H9 (cell line): ENCODE data around the gene NRXN3. TPM values are rescaled to one million over a fixed set of nuclear protein-coding genes. Genes with fewer than 3 reads are reported as not detected.

Experiments
- DNase-seq: peaks from one replicate; pipeline ENCODE4 v3.0.0-alpha.2; 2017
- H2AFZ ChIP-seq: one replicate; pipeline ENCODE4 v1.6.1; 2013; ENCODE audit warnings: mild to moderate bottlenecking, low read length, control low read depth, moderate library complexity
- H2AK5ac ChIP-seq: 2 replicates; pipeline ENCODE4 v1.6.1; 2013; ENCODE audit warnings: low read length, control low read depth, mixed read lengths; ENCODE audit not compliant: insufficient read length
- H2BK120ac ChIP-seq: one replicate; pipeline ENCODE4 v1.6.1; 2013; ENCODE audit warnings: low read depth, mild to moderate bottlenecking, low read length, control low read depth, inconsistent platforms; ENCODE audit not compliant: poor library complexity, severe bottlenecking
- H2BK12ac ChIP-seq: 2 replicates; pipeline ENCODE4 v1.6.1; 2013; ENCODE audit warnings: low read length, control low read depth, mixed read lengths, low read depth; ENCODE audit not compliant: insufficient read length
- H2BK15ac ChIP-seq: 2 replicates; pipeline ENCODE4 v1.6.1; 2013; ENCODE audit warnings: low read depth, low read length, control low read depth
- H2BK20ac ChIP-seq: one replicate; pipeline ENCODE4 v1.6.1; 2013; ENCODE audit warnings: low read depth, mild to moderate bottlenecking, low read length, control low read depth, inconsistent platforms; ENCODE audit not compliant: poor library complexity, severe bottlenecking
- H2BK5ac ChIP-seq: 2 replicates; pipeline ENCODE4 v1.6.1; 2013; ENCODE audit warnings: low read length, control low read depth, mixed read lengths; ENCODE audit not compliant: insufficient read length
- H3K14ac ChIP-seq: 2 replicates; pipeline ENCODE4 v1.6.1; 2013; ENCODE audit warnings: low read length, control low read depth; ENCODE audit not compliant: insufficient read depth
- H3K18ac ChIP-seq: 2 replicates; pipeline ENCODE4 v1.6.1; 2013; ENCODE audit warnings: low read depth, mild to moderate bottlenecking, mixed read lengths, low read length, control low read depth; ENCODE audit not compliant: insufficient read length
- H3K23ac ChIP-seq: 2 replicates; pipeline ENCODE4 v1.6.1; 2013; ENCODE audit warnings: low read length, control low read depth, mixed read lengths, low read depth; ENCODE audit not compliant: insufficient read length
- H3K23me2 ChIP-seq: 2 replicates; pipeline ENCODE4 v1.6.1; 2013; ENCODE audit warnings: low read depth, mild to moderate bottlenecking, mixed read lengths, low read length, control low read depth; ENCODE audit not compliant: insufficient read length, poor library complexity, severe bottlenecking
- H3K27ac ChIP-seq: 2 replicates; pipeline ENCODE4 v1.5.1; 2013; ENCODE audit warnings: low read length, control low read depth, mixed read lengths, low read depth; ENCODE audit not compliant: insufficient read length
- H3K27me3 ChIP-seq: 2 replicates; pipeline ENCODE4 v1.6.1; 2013; ENCODE audit warnings: low read length, control low read depth, inconsistent platforms; ENCODE audit not compliant: insufficient read depth
- H3K4ac ChIP-seq: 2 replicates; pipeline ENCODE4 v1.6.1; 2013; ENCODE audit warnings: low read depth, mild to moderate bottlenecking, control low read depth, inconsistent platforms, low read length, moderate library complexity
- H3K4me1 ChIP-seq: 2 replicates; pipeline ENCODE4 v1.6.1; 2013; ENCODE audit warnings: low read length, control low read depth, inconsistent platforms; ENCODE audit not compliant: insufficient read depth
- H3K4me2 ChIP-seq: 2 replicates; pipeline ENCODE4 v1.6.1; 2013; ENCODE audit warnings: low read length, control low read depth, mixed read lengths; ENCODE audit not compliant: insufficient read length, insufficient read depth
- H3K56ac ChIP-seq: 2 replicates; pipeline ENCODE4 v1.6.1; 2013; ENCODE audit warnings: low read depth, mild to moderate bottlenecking, mixed read lengths, low read length, control low read depth; ENCODE audit not compliant: insufficient read length
- H3K79me1 ChIP-seq: 2 replicates; pipeline ENCODE4 v1.6.1; 2013; ENCODE audit warnings: low read depth, mild to moderate bottlenecking, moderate library complexity, low read length, control low read depth, inconsistent platforms; ENCODE audit not compliant: insufficient read depth, poor library complexity, severe bottlenecking
- H3K79me2 ChIP-seq: 2 replicates; pipeline ENCODE4 v1.6.1; 2013; ENCODE audit warnings: low read length, control low read depth, inconsistent platforms; ENCODE audit not compliant: insufficient read depth
- H3K9ac ChIP-seq: 2 replicates; pipeline ENCODE4 v1.6.1; 2013; ENCODE audit warnings: low read length, control low read depth, mixed read lengths; ENCODE audit not compliant: insufficient read length; ENCODE audit errors: extremely low read depth
- H3K9me3 ChIP-seq: one replicate; pipeline ENCODE4 v1.6.1; 2013; ENCODE audit warnings: low read depth, low read length, inconsistent platforms; ENCODE audit not compliant: control insufficient read depth
- H3T11ph ChIP-seq: one replicate; pipeline ENCODE4 v1.6.1; 2013; ENCODE audit warnings: mild to moderate bottlenecking, low read length, control low read depth, inconsistent platforms
- H4K20me1 ChIP-seq: one replicate; pipeline ENCODE4 v1.6.1; 2013; ENCODE audit not compliant: control insufficient read depth, insufficient read length, insufficient read depth
- H4K5ac ChIP-seq: 2 replicates; pipeline ENCODE4 v1.6.1; 2013; ENCODE audit warnings: low read depth, mild to moderate bottlenecking, mixed read lengths, low read length, control low read depth; ENCODE audit not compliant: insufficient read length
- H4K8ac ChIP-seq: replicated peaks from 2 replicates; pipeline ENCODE4 v1.6.1; 2013; ENCODE audit warnings: low read length, control low read depth, mixed read lengths, low read depth; ENCODE audit not compliant: insufficient read length
- H4K91ac ChIP-seq: 2 replicates; pipeline ENCODE4 v1.6.1; 2013; ENCODE audit warnings: low read depth, mild to moderate bottlenecking, moderate library complexity, mixed read lengths, low read length, control low read depth; ENCODE audit not compliant: insufficient read length
- H3K27ac Mint-ChIP-seq, 3 experiments: 2 replicates in 2 of 3; 3 replicates in 1 of 3; pipeline ENCODE4 v1.8.0; 2020 to 2021; ENCODE audit warnings: mixed read lengths in 3 of 3, mild to moderate bottlenecking in 1 of 3, moderate library complexity in 1 of 3
- H3K27me3 Mint-ChIP-seq: 2 replicates; pipeline ENCODE4 v1.8.0; 2021; ENCODE audit warnings: low read depth, mild to moderate bottlenecking, moderate library complexity, mixed read lengths
- H3K36me3 Mint-ChIP-seq, 3 experiments: 2 replicates in 2 of 3; 3 replicates in 1 of 3; pipeline ENCODE4 v1.8.0; 2020 to 2021; ENCODE audit warnings: low read depth in 3 of 3, mixed read lengths in 3 of 3; ENCODE audit not compliant: insufficient read depth in 1 of 3
- H3K4me1 Mint-ChIP-seq, 2 experiments: 2 replicates each; pipeline ENCODE4 v1.8.0; 2020; ENCODE audit warnings: mixed read lengths in 2 of 2
- H3K4me3 Mint-ChIP-seq, 2 experiments: 2 replicates in 1 of 2; 3 replicates in 1 of 2; pipeline ENCODE4 v1.8.0; 2020 to 2021; ENCODE audit warnings: mild to moderate bottlenecking in 2 of 2, mixed read lengths in 2 of 2, moderate library complexity in 1 of 2
- H3K9me3 Mint-ChIP-seq, 2 experiments: 2 replicates in 1 of 2; 3 replicates in 1 of 2; pipeline ENCODE4 v1.8.0; 2020; ENCODE audit warnings: mild to moderate bottlenecking in 2 of 2, mixed read lengths in 2 of 2, moderate library complexity in 1 of 2
- WGBS: extraction: QIAGEN DNeasy Blood & Tissue Kit; methylation state at CpG from one replicate; pipeline ENCODE4 v1.1.7; 2013; ENCODE audit warnings: missing lambda C conversion rate, low lambda C conversion rate, mixed read lengths; ENCODE audit not compliant: insufficient read length; ENCODE audit errors: extremely low coverage; 5-methylcytosine and 5-hydroxymethylcytosine counted together
- total RNA-seq: library from RNA; stranded (reverse); gene quantifications from 2 replicates; pipeline ENCODE4 v1.2.1, GENCODE V29; 2021
- TF ChIP-seq, protein P1 (sequence below): fragments of 200-600 bp; sonication (generic); conservative IDR thresholded peaks from 3 replicates; pipeline ENCODE4 v1.8.0; 2021; ENCODE audit warnings: antibody characterized with exemption, mild to moderate bottlenecking

The NRXN3 gene
- total RNA-seq, 1 experiment from 2014 or later = 1.8 TPM

DNA sequence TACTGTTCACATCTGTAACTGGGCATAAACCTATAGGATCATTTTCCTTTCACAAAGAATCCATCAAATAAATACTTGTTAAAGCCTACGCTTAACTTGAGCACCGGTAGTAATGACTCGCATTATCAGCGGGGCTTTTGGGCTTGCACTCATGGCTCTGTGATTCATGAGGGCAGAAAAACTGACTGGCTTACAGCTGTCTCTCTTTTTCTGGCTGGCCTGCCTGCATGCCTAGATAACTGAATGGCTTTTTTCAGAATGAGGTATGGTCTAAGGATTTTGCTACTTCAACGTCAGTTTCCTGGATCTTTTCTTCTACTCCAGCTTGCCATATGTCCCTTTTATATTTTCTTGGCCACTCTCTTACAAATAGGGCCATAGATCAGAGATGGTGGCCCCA lies 531.1 kb downstream of the NRXN3 start:
- no peak overlapping the region for H3K27ac Mint-ChIP-seq
- Histone ChIP-seq H3K27ac (no peak overlapping the region), H3K27me3 (no peaks in the 10 kb centered on the region), H2BK20ac (no peak overlapping the region), H2BK12ac (no peak overlapping the region), H3K56ac (no peak overlapping the region), H3K23me2 (no peaks in the 10 kb centered on the region), H3K14ac (no peak overlapping the region), H4K8ac (no peak overlapping the region), H2BK120ac (no peak overlapping the region), H3K4ac (no peak overlapping the region), H2AFZ (no peak overlapping the region), H3T11ph (no peak overlapping the region), H4K91ac (no peak overlapping the region), H3K79me2 (no peaks in the 10 kb centered on the region), H3K9me3 (no peaks in the 10 kb centered on the region), H3K18ac (no peak overlapping the region), H2BK15ac (no peak overlapping the region), H3K23ac (no peak overlapping the region), H3K4me1 (no peaks in the 10 kb centered on the region), H4K5ac (no peak overlapping the region), H3K79me1 (no peaks in the 10 kb centered on the region), H2BK5ac (no peak overlapping the region), H2AK5ac (no peak overlapping the region), H3K4me2 (no peak overlapping the region), H3K9ac (no peak overlapping the region), H4K20me1 (no peaks in the 10 kb centered on the region)
- WGBS = no CpG with 5 or more reads among the region's 5 CpGs
- no peaks in the 10 kb centered on the region; the same call in 1 of the 2 replicates for H3K27me3 Mint-ChIP-seq
- H3K4me1 Mint-ChIP-seq = peaks cover 7 to 10% of the 10 kb centered on the region in 2 experiments; a peak in 3 of 4 replicates
- H3K9me3 Mint-ChIP-seq = no peaks in the 10 kb centered on the region
- H3K36me3 Mint-ChIP-seq = no peaks in the 10 kb centered on the region
- TF ChIP-seq, protein P1, sequence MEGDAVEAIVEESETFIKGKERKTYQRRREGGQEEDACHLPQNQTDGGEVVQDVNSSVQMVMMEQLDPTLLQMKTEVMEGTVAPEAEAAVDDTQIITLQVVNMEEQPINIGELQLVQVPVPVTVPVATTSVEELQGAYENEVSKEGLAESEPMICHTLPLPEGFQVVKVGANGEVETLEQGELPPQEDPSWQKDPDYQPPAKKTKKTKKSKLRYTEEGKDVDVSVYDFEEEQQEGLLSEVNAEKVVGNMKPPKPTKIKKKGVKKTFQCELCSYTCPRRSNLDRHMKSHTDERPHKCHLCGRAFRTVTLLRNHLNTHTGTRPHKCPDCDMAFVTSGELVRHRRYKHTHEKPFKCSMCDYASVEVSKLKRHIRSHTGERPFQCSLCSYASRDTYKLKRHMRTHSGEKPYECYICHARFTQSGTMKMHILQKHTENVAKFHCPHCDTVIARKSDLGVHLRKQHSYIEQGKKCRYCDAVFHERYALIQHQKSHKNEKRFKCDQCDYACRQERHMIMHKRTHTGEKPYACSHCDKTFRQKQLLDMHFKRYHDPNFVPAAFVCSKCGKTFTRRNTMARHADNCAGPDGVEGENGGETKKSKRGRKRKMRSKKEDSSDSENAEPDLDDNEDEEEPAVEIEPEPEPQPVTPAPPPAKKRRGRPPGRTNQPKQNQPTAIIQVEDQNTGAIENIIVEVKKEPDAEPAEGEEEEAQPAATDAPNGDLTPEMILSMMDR = no peak
- no peak overlapping the region for H3K4me3 Mint-ChIP-seq
- no peak for DNase-seq
